ENCODE data around the gene HELZ. TPM values are rescaled to one million over a fixed set of nuclear protein-coding genes. Genes with fewer than 3 reads are reported as not detected.
A peak's percentile ranks its signal among the peaks of the same experiment; 100 is the strongest.

Gene HELZ
- total RNA-seq, 1 donor from 2014 or later: 47.4 TPM

DNA sequence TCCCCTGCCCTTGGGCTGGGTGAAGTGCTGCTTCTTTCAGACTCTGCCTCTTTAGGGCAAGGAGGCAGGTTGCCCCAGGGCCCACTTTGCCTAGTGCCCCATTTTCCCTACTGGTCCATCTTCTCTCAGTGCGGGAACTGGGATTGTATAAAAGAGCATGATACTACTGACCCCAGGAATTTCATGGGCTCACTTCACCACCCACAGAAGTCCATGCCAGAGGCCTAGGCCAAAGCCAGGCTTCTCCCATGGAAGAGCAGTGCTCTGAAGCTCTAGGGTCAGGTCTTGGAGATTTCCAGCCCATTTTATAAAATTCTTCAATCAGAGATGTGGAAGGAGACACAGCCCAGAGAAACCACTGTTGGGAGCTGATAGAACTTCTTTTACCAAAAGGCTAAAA, 194.9 kb downstream of the HELZ start:
- Mint-ChIP-seq H3K27ac (ENCODE audit: unreplicated experiment) (no peak overlapping the region), H3K9me3 (ENCODE audit: unreplicated experiment) (peaks cover 19% of the 10 kb centered on the region), H3K4me1 (ENCODE audit: low read depth, unreplicated experiment) (peaks cover 8% of the 10 kb centered on the region), H3K36me3 (ENCODE audit: unreplicated experiment) (peaks cover 18% of the 10 kb centered on the region), H3K27me3 (ENCODE audit: unreplicated experiment) (peaks cover 10% of the 10 kb centered on the region), H3K4me3 (ENCODE audit: unreplicated experiment) (no peak overlapping the region)
- no peak for TF ChIP-seq CTCF (IDR thresholded peaks at IDR 0.05; ENCODE audit: partially characterized antibody, unreplicated experiment)
- DNase-seq: no peak

GRCh38 chr17:67049025-67049739, 195.8 kb downstream of the HELZ start:
- no peak overlapping the region for H3K27ac Mint-ChIP-seq (ENCODE audit: unreplicated experiment)
- no peak for DNase-seq
- H3K27me3 Mint-ChIP-seq (ENCODE audit: unreplicated experiment): peaks cover 8% of the 10 kb centered on the region
- no peak for TF ChIP-seq CTCF (IDR thresholded peaks at IDR 0.05; ENCODE audit: partially characterized antibody, unreplicated experiment)
- peaks cover 8% of the 10 kb centered on the region for H3K4me1 Mint-ChIP-seq (ENCODE audit: low read depth, unreplicated experiment)
- peaks cover 18% of the 10 kb centered on the region for H3K36me3 Mint-ChIP-seq (ENCODE audit: unreplicated experiment)
- peaks cover 19% of the 10 kb centered on the region for H3K9me3 Mint-ChIP-seq (ENCODE audit: unreplicated experiment)
- H3K4me3 Mint-ChIP-seq (ENCODE audit: unreplicated experiment): no peak overlapping the region

- Mint-ChIP-seq H3K4me3 (ENCODE audit: unreplicated experiment) (no peak overlapping the region), H3K27me3 (ENCODE audit: unreplicated experiment) (peaks cover 8% of the 10 kb centered on the region), H3K9me3 (ENCODE audit: unreplicated experiment) (peaks cover 20% of the 10 kb centered on the region), H3K27ac (ENCODE audit: unreplicated experiment) (no peak overlapping the region), H3K4me1 (ENCODE audit: low read depth, unreplicated experiment) (peaks cover 10% of the 10 kb centered on the region), H3K36me3 (ENCODE audit: unreplicated experiment) (peaks cover 18% of the 10 kb centered on the region)
- TF ChIP-seq CTCF (IDR thresholded peaks at IDR 0.05; ENCODE audit: partially characterized antibody, unreplicated experiment): no peak
- DNase-seq: no peak
Measured at GRCh38 chr17:67047382-67047781, 197.6 kb downstream of the HELZ start.

- peak overlapping the region; percentile 36 for H3K27ac Mint-ChIP-seq (ENCODE audit: unreplicated experiment)
- peaks cover 20% of the 10 kb centered on the region for H3K9me3 Mint-ChIP-seq (ENCODE audit: unreplicated experiment)
- H3K4me1 Mint-ChIP-seq (ENCODE audit: low read depth, unreplicated experiment): peaks cover 12% of the 10 kb centered on the region
- H3K36me3 Mint-ChIP-seq (ENCODE audit: unreplicated experiment): peaks cover 18% of the 10 kb centered on the region
- DNase-seq: no peak
- H3K4me3 Mint-ChIP-seq (ENCODE audit: unreplicated experiment): no peak overlapping the region
- TF ChIP-seq CTCF (IDR thresholded peaks at IDR 0.05; ENCODE audit: partially characterized antibody, unreplicated experiment): no peak
- H3K27me3 Mint-ChIP-seq (ENCODE audit: unreplicated experiment): peaks cover 8% of the 10 kb centered on the region
Measured at GRCh38 chr17:67046398-67046797, 198.6 kb downstream of the HELZ start.

GRCh38 chr17:67044940-67045339, 200.1 kb downstream of the HELZ start:
- no peak overlapping the region for H3K4me3 Mint-ChIP-seq (ENCODE audit: unreplicated experiment)
- peaks cover 14% of the 10 kb centered on the region for H3K4me1 Mint-ChIP-seq (ENCODE audit: low read depth, unreplicated experiment)
- H3K27me3 Mint-ChIP-seq (ENCODE audit: unreplicated experiment): peaks cover 8% of the 10 kb centered on the region
- H3K36me3 Mint-ChIP-seq (ENCODE audit: unreplicated experiment): peaks cover 18% of the 10 kb centered on the region
- H3K27ac Mint-ChIP-seq (ENCODE audit: unreplicated experiment): no peak overlapping the region
- peaks cover 20% of the 10 kb centered on the region for H3K9me3 Mint-ChIP-seq (ENCODE audit: unreplicated experiment)
- no peak for TF ChIP-seq CTCF (IDR thresholded peaks at IDR 0.05; ENCODE audit: partially characterized antibody, unreplicated experiment)
- no peak for DNase-seq
